Activated CD8-positive, alpha-beta memory T cell treated with anti-CD3 and anti-CD28 coated beads, Interleukin-2, amount 50 U/mL, for 48 hours (primary cell): Measurements from ENCODE around the gene BECN2.

Experiments
- DNase-seq: peaks from one replicate; pipeline ENCODE4 v3.0.0-alpha.2; 2020

BECN2 gene, protein sequence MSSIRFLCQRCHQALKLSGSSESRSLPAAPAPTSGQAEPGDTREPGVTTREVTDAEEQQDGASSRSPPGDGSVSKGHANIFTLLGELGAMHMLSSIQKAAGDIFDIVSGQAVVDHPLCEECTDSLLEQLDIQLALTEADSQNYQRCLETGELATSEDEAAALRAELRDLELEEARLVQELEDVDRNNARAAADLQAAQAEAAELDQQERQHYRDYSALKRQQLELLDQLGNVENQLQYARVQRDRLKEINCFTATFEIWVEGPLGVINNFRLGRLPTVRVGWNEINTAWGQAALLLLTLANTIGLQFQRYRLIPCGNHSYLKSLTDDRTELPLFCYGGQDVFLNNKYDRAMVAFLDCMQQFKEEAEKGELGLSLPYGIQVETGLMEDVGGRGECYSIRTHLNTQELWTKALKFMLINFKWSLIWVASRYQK

DNA sequence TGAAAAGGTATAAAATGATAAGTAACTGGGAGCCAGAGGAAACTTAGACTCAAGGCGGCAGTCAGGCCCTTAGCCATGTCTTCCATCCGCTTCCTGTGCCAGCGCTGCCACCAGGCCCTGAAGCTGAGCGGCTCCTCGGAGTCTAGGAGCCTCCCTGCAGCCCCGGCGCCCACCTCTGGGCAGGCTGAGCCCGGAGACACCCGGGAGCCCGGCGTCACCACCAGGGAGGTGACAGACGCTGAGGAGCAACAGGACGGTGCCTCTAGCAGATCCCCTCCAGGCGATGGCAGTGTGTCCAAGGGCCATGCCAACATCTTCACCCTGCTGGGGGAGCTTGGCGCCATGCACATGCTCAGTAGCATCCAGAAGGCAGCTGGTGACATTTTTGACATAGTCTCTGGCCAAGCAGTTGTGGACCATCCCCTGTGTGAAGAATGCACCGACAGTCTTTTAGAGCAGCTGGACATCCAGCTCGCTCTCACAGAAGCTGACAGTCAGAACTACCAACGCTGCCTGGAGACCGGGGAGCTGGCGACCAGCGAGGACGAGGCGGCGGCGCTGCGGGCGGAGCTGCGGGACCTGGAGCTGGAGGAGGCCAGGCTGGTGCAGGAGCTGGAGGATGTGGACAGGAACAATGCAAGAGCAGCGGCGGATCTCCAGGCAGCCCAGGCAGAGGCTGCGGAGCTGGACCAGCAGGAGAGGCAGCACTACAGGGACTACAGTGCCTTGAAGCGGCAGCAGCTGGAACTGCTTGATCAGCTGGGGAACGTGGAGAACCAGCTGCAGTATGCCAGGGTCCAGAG lies at the start of gene BECN2:
Gene BECN2, plus strand, starts transcription at position 76 of the 803 bp plus-strand sequence. Its CDS starts 0 bp downstream, at position 76.
- DNase-seq = no peak

DNA sequence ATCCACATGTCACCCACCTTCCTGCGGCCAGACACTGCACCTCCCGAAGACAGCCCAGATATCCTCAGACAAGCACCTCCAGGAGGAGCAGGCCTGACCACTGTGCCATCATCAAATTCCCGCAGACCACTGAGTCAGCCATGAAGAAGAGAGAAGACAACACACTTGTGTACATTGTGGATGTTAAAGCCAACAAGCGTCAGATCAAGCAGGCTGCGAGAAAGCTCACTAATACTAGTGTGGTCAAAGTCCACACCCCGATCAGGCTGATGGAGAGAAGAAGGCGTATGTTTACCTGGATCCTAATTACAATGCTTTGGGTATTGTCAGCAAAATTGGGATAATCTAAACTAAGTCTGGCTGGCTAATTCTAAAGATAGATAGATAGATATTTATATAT lies 41.4 kb upstream of the BECN2 start:
- no peak for DNase-seq

DNA sequence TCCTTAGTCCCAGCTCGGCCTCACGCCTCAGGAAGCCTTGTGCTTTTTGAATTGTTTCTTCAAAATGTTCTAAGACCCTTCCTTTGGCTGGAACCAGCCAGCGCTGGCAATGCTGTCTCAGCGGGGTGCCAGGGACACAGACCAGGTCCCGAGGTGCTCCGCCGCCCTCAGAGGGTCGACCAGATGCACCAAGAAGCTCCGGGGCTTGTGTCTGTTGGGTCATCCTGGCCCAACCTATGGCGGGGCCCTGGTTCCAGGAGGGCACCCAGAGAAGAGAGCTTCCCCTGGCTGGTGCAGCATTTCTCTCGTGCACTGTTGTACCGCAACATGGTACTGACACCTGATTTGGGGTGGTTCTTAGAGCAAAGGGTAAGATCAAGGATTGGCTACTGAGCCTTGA lies 40.1 kb upstream of the BECN2 start:
- DNase-seq = no peak

DNA sequence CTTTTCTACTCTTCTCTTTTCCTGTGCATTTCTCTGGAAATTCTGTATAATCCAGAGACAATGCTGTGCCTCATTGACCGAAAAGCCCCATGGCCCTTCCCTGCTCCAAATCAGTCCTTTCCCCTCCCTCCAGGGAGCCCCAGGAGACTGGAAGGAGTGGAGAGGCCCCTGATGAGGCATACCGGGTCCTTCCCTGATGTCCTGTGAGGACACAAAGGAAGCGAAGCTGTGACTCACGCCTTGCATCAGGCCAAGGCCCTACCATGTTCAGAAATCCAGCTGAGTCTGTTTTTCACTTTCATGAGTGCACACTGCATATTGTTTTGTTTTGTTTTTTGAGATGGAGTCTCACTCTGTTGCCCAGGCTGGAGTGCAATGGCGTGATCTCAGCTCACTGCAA lies 38.7 kb upstream of the BECN2 start:
- DNase-seq = no peak

DNA sequence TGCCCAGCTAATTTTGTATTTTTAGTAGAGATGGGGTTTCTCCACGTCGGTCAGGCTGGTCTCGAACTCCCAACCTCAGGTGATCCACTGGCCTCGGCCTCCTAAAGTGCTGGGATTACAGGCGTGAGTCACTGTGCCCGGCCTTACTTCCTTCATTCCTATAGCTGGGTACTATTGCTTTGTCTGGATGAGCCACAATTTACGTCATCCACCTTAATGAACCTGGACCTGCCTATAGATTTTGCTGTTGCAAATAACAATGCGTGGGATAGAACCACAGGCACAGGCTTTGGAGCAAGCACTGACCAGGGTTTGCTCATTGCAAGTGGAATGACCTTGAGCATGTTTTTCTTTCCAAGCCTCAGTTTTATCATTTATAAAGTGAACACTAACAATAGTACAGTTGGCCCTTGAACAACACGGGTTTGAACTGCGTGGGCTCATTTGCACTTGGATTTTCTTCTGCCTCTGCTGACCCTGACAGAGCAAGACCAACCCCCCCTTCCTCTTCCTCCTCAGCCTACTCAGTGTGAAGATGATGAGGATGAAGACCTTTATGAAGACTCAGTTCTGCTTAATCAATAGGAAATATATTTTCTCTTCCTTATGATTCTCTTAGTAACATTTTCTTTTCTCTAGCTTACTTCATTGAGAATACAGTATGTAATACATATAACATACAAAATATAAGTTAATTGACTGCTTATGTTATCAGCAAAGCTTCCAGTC lies 33.3 kb upstream of the BECN2 start:
- DNase-seq = no peak

DNA sequence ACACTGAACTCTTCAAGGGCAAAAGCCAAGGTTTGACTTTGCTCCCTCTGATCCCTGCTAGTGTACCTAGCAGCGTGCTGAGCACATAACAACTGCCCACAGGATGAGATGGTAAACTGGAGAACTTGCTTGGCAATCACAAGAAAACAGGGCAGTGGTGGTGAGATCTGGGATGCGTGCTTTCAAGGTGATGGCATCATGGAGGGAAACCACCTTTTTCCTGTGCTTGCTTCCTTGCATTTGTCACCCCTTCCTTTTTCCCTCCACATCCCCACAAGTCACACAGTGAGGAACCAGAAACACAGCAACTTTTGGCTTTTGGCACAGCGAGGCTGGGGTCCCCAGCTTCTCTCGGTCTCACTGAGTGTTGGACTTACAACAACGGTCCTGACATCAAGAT lies 31.4 kb upstream of the BECN2 start:
- no peak for DNase-seq

DNA sequence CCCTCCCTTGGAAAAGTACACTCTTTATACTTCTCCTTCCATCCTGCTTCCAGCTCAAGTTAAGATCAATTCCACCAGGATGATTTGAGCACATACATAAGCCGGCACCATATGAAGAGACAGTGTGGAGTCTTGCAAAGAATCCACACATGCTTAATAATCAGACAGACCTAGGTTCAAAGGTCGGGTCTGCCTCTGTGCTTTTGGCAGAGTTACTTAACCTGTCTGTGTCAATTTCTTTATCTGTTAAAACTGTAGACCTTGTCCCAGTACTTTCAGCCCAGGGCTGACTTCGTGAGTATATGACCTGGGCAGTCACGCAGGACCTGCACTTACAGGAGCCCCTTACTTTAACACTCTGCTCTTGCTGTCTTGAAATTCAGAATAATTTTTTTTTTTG lies 30.2 kb upstream of the BECN2 start:
- no peak for DNase-seq

DNA sequence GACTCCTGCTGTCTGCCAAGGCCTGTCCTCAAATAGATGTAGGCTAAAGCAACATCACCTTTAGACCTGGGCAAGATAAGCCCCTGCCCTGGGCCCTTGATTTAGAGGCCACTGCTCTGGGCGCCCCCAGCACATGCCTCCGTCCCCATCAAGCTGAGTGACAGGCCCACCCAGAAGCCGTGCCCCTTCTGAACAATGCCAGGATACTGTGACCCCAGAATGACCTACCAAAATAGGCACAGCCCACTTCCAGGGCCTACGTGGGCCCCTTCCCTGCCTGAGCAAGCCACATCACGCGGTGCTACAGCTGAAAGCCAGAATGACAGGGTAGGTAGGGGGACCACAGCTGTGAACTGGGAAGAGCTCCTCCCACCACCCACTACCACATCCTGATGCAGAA lies 24.7 kb upstream of the BECN2 start:
- DNase-seq = no peak

DNA sequence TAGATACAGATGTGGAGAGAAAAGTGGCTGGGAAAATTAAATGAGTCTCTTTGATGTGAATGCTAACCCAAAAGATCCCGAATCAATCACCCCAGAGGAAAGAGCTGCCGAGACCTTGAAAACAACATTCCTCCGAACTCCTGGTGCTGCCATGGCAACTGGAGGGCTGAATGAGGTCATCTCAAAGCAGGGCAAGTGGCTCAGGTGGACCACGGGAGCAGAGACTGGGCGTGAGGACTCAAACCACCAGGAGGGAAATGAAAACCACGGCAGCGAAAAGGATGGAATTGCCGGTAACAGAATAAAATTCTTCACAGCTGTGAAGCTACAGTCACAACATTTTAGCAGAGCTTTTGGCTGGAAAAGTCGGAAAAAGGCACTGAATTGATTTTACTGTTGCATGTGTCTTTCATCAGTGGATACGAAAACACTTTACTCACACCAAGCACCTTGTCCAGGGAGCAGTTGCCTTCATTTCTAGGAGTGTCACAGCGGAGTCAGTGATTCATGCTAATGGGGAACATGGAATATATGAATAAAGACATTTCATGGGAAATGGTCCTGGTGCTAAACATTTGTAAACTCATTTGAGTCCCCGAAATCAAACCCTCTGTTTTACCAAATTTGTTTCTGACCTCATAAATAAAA lies 23.2 kb upstream of the BECN2 start:
- no peak for DNase-seq

DNA sequence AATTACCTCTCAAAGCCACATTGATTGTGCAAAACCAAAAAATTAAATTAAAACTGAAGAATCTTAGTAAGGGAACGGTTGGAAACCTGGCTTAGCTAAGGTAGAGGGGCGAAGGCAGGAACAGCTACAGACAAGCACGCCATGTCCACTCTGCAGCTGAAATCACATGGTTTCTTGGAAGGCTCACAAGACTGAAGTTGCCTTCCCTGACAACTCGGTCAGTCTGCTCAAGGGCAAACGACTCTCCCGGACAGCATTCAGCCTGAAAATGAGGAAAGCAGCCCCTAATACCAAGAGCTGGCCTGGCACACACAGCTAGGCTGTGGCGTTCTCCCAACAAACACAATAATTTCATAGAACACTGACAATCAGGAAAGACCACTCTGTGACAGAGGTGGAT lies 22.7 kb upstream of the BECN2 start:
- DNase-seq = no peak

DNA sequence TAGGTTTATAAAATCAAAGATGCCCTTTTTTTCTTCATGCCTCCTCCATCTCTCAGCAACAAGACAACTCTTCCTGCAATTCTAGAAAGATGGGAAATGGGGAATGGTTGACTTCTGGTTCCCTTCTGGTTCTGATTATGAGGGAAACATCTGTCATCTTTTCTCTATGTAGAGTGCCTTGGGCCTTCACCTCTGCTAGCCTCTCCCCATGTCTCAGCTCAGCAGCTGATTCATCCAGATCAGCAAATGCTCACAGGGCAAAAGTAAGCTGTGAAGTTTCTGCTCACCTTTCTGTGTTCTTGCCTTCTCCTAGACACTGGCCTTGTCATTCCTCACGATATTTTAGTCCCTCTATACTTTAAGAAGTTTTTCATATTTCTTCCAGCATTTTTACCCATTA lies 17.8 kb upstream of the BECN2 start:
- DNase-seq = no peak

DNA sequence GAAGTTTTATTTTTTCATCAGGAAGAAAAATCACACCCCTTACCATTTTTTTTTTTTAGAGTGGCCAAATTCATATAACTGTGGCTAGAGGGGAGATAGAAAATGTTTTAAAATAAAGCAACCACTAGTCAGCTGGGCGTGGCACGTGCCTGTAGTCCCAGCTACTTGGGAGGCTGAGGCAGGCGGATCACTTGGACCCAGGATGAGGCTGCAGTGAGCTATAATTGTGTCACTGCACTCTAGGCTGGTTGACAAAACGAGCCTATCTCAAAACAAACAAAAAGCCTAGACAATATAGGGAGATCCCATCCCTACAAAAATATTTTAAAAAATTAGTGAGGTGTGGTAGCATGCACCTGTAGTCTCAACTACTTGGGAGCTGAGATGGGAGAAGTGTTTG lies 14.8 kb upstream of the BECN2 start:
- no peak for DNase-seq

DNA sequence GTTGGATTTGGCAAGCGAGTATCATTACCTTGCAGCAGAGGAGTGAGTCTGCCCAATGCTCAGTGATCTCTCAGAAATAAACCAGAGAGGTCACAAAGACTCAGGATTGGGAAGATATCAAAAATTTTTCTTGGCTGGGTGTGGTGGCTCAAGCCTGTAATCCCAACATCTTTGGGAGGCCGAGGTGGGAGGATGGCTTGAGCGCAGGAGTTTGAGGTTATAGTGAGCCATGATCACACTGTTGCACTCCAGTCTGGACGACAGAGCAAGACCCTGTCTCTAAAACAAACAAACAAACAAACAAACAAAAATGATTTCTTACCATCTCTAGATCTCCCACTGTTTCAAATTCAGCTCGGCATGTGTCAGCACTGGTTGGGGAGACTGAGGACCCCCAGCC lies 13.3 kb upstream of the BECN2 start:
- no peak for DNase-seq

DNA sequence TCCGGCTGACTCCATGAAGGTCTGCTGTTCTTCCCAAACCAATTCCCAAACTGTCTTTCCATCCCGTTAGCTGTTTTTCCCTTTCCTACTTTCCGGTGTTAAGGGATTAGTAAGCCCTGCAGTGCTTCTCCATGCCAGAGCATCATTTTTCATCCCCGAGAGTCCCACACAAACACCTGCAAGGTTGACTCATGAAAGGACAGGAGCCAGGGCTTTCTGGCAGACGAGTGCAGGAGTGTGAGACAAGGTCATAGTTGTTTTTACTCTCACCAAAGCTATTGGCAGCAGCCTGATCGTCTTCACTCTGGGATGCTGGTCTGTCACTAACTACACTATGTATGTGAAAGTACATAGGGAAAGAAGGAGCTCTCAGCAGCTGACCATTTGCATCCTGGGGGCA lies 10.2 kb upstream of the BECN2 start:
- no peak for DNase-seq

DNA sequence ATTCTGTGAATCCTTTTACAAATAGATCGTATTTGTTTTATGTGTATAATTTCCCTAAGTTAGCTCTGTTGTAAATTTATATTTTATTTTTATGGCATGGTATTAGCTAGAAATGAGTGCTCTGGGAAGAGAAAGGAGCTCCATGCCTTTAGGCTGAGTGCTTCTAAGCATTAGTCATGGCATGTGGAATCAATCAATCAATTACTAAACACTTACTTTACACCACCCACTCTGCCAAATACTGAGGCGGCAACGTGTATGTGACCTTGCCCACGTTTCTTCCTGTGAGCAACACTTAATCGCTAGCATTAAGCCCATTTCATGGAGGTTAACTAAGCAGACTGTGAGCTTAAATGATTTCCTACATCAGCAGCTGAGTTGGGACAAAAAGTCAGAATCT lies 7.2 kb upstream of the BECN2 start:
- DNase-seq = no peak

DNA sequence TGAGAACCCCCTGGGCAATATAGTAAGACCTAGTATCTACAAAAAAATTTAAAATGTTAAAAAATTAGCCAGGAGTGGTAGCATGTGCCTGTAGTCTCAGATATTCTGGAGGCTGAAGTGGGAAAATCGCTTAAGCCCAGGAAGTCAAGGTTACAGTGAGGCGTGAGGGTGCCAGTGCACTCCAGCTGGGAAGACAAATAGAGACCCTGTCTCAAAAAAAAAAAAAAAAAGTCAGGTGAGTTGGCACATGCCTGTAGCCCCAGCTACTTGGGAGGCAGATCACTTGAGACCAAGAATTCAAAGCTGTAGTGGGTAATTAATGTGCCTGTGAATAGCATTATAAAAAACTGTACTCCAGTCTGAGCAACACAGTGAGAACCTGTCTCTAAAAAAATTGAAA lies 4.6 kb downstream of the BECN2 start:
- DNase-seq = no peak

DNA sequence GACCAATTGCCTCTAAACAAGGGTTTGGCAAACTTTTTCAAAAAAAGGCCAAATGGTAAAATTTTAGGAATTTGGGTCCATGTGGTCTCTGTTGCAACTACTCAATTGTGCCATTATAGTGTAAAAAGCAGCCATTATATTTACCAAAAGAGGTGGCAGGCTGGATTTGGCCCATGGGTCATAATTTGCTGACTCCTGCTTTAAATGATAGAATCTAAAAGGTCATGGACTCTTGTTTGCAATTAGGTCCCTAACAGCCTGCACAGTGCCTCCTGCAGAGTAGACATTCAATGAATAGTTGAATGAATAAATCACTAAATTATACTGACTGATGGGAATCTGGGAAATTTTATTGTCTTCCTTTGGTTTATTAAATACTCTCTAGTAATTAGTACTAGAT lies 6.2 kb downstream of the BECN2 start:
- no peak for DNase-seq

DNA sequence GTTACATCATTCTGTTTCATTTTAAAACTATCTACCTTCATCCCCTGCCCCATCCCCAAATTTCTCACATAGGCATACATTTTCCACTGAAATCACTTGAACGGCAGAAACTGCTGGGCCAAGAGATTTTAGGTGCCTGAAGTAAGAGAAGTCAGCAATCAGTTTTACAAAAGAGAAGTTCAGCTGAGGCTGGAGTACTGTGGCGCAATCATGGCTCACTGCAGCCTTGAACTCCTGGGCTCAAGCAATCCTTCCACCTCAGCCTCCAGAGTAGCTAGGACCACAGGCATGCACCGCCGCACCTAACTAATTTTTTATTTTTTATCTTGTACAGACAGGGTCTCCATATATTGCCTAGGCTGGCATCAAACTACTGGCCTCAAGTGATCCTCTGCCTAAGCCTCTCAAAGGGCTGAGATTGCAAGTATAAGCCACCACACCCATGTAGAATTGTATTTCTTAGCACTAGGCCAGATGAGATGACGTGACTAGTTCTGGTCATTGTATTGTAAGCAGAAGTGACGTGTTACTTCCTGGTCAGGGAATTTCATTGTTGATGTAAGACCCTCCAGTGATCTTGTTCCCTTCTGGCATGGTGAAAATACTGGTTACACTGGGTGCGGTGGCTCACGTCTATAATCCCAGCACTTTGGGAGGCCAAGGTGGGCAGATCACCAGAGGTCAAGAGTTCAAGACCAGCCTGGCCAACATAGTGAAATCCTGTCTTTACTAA lies 7.1 kb downstream of the BECN2 start:
- no peak for DNase-seq

DNA sequence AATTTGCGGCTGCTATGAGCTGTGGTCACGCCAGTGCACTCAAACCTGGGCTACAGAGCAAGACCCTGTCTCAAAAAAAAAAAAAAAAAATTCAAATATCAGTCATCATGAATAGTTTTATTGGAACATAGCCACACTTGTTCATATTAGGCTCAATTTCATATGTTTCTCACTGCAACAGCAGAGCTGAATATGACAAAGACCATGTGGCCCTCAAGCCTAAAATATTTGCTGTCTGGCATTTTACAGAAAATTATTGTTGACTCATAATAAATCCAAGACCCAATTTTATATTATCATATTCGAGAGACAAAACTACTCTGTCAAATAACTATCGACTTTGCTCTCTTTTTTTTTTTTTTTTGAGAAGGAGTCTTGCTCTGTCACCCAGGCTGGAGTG lies 11.0 kb downstream of the BECN2 start:
- DNase-seq = no peak

DNA sequence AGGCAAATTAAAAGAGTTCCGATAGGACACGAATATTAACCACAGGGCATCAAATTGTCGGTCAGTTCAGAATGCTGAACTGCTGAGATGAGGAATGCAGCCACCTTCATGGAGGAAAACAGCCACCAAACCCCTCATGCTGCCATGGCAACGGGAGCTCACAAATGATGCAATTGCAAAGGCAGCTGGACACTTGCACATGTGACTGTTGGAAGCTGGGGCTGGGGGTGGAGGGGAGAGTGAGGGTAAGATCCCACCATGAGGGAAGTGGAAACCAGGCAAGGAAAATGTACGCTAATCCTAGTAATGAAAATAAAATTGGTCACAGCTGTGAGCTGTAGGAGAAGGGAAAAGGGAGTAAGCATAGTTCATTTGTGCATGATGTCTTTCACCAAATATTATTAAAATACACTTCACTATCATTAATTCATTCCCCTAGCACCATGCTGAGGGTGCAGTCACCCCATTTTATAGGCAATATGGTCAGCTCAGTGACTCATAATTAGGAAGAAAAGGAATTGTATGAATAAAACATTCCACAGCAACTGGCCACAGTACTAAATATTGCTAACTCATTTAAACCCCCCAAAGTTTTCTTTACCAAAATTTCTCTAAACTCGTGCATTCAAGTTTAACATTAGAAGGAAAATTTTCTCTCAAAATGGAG lies 15.3 kb downstream of the BECN2 start:
- DNase-seq = no peak

DNA sequence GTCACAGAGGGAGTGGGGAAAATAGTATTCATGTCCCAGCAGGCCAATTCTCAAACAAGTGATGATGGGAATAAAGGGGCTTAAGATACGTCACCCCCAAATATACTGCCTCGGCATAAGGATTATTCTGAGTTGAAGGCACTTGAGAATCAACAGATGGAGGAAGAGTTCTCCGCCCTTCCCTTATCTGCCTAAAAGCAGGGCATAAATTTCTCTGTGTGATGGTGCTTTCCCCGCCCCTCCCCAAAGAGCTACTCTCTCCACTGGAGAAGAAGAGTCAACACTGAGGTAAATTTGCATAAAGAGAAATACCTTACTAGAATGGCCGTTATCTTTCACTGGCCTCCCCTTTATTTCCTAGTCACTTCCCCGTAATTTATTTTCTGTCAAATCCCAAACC lies 18.7 kb downstream of the BECN2 start:
- no peak for DNase-seq

DNA sequence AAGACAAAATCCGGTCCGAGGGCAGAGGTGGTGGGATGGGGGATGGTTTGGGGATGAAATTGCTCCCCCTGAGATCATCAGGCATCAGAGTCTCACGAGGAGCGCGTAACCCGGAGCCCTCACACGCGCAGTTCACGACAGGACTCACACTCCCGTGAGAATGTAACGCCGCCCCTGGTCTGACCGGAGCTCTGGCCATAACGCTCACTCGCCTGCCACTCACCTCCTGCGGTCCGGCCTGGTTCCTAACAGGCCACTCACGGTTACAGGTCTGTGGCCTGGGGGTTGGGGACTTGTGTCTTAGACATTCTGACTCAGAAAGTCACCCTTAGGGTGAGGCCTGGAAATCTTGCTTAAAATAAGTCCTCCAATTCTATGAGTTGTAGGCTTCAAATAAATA lies 21.5 kb downstream of the BECN2 start:
- DNase-seq = no peak
